Ovary (tissue), 3 donors: ENCODE data around the gene GJB6.

Experiments used
- CTCF ChIP-seq, 3 donors: fragments of 450-650 bp in 2 of 3; fragments of 200-600 bp in 1 of 3; IDR thresholded peaks; one replicate each; pipeline versions ENCODE4 v1.5.1 to v1.8.0; 2016 to 2022; ENCODE audit warnings: antibody characterized with exemption in 3 of 3, mild to moderate bottlenecking in 1 of 3
- POLR2A ChIP-seq: fragments of 450-650 bp; IDR thresholded peaks from one replicate; pipeline ENCODE4 v1.6.1; 2017; ENCODE audit warnings: antibody characterized with exemption, mild to moderate bottlenecking, moderate library complexity
- donor health status: DM: no; HTN: no; CAD: no.

- no peak for TF ChIP-seq CTCF (IDR thresholded peaks at IDR 0.05)
- TF ChIP-seq POLR2A = no peak
These were observed 58.9 kb downstream of the GJB6 start for GRCh38 chr13:20173116-20173746.
